ENCODE measurements around the gene EFNA2. TPM values are rescaled to one million over a fixed set of nuclear protein-coding genes. Genes with fewer than 3 reads are reported as not detected.

Gene EFNA2
- total and polyA plus RNA-seq, 2 of the 8 experiments (the other 6 are each of a cell fraction or from before 2014, with no cell fraction given), result 4.0 to 7.0 TPM

GRCh38 chr19:1266916-1267476, 18.7 kb upstream of the EFNA2 start (continued):
- TF ChIP-seq, protein P1, sequence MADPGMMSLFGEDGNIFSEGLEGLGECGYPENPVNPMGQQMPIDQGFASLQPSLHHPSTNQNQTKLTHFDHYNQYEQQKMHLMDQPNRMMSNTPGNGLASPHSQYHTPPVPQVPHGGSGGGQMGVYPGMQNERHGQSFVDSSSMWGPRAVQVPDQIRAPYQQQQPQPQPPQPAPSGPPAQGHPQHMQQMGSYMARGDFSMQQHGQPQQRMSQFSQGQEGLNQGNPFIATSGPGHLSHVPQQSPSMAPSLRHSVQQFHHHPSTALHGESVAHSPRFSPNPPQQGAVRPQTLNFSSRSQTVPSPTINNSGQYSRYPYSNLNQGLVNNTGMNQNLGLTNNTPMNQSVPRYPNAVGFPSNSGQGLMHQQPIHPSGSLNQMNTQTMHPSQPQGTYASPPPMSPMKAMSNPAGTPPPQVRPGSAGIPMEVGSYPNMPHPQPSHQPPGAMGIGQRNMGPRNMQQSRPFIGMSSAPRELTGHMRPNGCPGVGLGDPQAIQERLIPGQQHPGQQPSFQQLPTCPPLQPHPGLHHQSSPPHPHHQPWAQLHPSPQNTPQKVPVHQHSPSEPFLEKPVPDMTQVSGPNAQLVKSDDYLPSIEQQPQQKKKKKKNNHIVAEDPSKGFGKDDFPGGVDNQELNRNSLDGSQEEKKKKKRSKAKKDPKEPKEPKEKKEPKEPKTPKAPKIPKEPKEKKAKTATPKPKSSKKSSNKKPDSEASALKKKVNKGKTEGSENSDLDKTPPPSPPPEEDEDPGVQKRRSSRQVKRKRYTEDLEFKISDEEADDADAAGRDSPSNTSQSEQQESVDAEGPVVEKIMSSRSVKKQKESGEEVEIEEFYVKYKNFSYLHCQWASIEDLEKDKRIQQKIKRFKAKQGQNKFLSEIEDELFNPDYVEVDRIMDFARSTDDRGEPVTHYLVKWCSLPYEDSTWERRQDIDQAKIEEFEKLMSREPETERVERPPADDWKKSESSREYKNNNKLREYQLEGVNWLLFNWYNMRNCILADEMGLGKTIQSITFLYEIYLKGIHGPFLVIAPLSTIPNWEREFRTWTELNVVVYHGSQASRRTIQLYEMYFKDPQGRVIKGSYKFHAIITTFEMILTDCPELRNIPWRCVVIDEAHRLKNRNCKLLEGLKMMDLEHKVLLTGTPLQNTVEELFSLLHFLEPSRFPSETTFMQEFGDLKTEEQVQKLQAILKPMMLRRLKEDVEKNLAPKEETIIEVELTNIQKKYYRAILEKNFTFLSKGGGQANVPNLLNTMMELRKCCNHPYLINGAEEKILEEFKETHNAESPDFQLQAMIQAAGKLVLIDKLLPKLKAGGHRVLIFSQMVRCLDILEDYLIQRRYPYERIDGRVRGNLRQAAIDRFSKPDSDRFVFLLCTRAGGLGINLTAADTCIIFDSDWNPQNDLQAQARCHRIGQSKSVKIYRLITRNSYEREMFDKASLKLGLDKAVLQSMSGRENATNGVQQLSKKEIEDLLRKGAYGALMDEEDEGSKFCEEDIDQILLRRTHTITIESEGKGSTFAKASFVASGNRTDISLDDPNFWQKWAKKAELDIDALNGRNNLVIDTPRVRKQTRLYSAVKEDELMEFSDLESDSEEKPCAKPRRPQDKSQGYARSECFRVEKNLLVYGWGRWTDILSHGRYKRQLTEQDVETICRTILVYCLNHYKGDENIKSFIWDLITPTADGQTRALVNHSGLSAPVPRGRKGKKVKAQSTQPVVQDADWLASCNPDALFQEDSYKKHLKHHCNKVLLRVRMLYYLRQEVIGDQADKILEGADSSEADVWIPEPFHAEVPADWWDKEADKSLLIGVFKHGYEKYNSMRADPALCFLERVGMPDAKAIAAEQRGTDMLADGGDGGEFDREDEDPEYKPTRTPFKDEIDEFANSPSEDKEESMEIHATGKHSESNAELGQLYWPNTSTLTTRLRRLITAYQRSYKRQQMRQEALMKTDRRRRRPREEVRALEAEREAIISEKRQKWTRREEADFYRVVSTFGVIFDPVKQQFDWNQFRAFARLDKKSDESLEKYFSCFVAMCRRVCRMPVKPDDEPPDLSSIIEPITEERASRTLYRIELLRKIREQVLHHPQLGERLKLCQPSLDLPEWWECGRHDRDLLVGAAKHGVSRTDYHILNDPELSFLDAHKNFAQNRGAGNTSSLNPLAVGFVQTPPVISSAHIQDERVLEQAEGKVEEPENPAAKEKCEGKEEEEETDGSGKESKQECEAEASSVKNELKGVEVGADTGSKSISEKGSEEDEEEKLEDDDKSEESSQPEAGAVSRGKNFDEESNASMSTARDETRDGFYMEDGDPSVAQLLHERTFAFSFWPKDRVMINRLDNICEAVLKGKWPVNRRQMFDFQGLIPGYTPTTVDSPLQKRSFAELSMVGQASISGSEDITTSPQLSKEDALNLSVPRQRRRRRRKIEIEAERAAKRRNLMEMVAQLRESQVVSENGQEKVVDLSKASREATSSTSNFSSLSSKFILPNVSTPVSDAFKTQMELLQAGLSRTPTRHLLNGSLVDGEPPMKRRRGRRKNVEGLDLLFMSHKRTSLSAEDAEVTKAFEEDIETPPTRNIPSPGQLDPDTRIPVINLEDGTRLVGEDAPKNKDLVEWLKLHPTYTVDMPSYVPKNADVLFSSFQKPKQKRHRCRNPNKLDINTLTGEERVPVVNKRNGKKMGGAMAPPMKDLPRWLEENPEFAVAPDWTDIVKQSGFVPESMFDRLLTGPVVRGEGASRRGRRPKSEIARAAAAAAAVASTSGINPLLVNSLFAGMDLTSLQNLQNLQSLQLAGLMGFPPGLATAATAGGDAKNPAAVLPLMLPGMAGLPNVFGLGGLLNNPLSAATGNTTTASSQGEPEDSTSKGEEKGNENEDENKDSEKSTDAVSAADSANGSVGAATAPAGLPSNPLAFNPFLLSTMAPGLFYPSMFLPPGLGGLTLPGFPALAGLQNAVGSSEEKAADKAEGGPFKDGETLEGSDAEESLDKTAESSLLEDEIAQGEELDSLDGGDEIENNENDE (IDR thresholded peaks at IDR 0.05; ENCODE audit: insufficient replicate concordance, low read length), result no peak
- TF ChIP-seq TBP (IDR thresholded peaks at IDR 0.05; ENCODE audit: low read depth, low read length), result no peak
- TF ChIP-seq SAP30 (IDR thresholded peaks at IDR 0.05; ENCODE audit: insufficient read depth, insufficient replicate concordance, low read length), result no peak
- peak in 1 of 2 experiments; percentile 69; a peak in 1 of 4 replicates for TF ChIP-seq SIN3A (conservative IDR thresholded peaks at IDR 0.05 in 1 of 2, IDR thresholded peaks at IDR 0.05 in 1 of 2; ENCODE audit: low read depth in 1 of 2, low read length in 2 of 2)
- TF ChIP-seq RAD21 (IDR thresholded peaks at IDR 0.05 in 1 of 2, conservative IDR thresholded peaks at IDR 0.05 in 1 of 2; ENCODE audit: low read depth in 2 of 2, low read length in 2 of 2), result peak; percentile 55 to 75
- TF ChIP-seq BACH1 (IDR thresholded peaks at IDR 0.05; ENCODE audit: low read length), result peak; percentile 81
- no peak for TF ChIP-seq YY1 (IDR thresholded peaks at IDR 0.05; ENCODE audit: low read depth, low read length)
- TF ChIP-seq CEBPB (IDR thresholded peaks at IDR 0.05; ENCODE audit: low read depth, low read length), result no peak
